Stimulated activated CD4-positive, alpha-beta T cell treated with anti-CD3 and anti-CD28 coated beads, Interleukin-15, amount 100 ng/mL, for 24 hours (primary cell): Measurements from ENCODE around the gene SLC22A23.

ENCODE experiments used
- DNase-seq: peaks from one replicate; pipeline ENCODE4 v3.0.0-alpha.2; 2020

SLC22A23 gene

GRCh38 chr6:3314621-3315467 lies 142.0 kb downstream of the SLC22A23 start:
- no peak for DNase-seq

- no peak for DNase-seq
These were observed 142.7 kb downstream of the SLC22A23 start for GRCh38 chr6:3314176-3314575.

GRCh38 chr6:3312604-3313231 lies 144.1 kb downstream of the SLC22A23 start:
- no peak for DNase-seq

GRCh38 chr6:3311826-3312225 lies 145.0 kb downstream of the SLC22A23 start:
- no peak for DNase-seq

- DNase-seq = no peak
These were observed 146.1 kb downstream of the SLC22A23 start for GRCh38 chr6:3310703-3311102.

- no peak for DNase-seq
These were observed 146.8 kb downstream of the SLC22A23 start for GRCh38 chr6:3310051-3310448.

- no peak for DNase-seq
These were observed 147.3 kb downstream of the SLC22A23 start for GRCh38 chr6:3309391-3310050.

GRCh38 chr6:3308106-3308505 lies 148.7 kb downstream of the SLC22A23 start:
- no peak for DNase-seq

GRCh38 chr6:3307436-3307835 lies 149.4 kb downstream of the SLC22A23 start:
- no peak for DNase-seq

- no peak for DNase-seq
These were observed 150.0 kb downstream of the SLC22A23 start for GRCh38 chr6:3306848-3307247.

- no peak for DNase-seq
These were observed 151.0 kb downstream of the SLC22A23 start for GRCh38 chr6:3305831-3306230.

GRCh38 chr6:3305216-3305565 lies 151.7 kb downstream of the SLC22A23 start:
- DNase-seq = no peak

- no peak for DNase-seq
These were observed 152.2 kb downstream of the SLC22A23 start for GRCh38 chr6:3304500-3305215.

GRCh38 chr6:3303795-3304411 lies 152.9 kb downstream of the SLC22A23 start:
- no peak for DNase-seq

- no peak for DNase-seq
These were observed 155.3 kb downstream of the SLC22A23 start for GRCh38 chr6:3301506-3301905.

GRCh38 chr6:3299221-3299620 lies 157.6 kb downstream of the SLC22A23 start:
- DNase-seq = no peak

- no peak for DNase-seq
These were observed 158.9 kb downstream of the SLC22A23 start for GRCh38 chr6:3297909-3298308.

- no peak for DNase-seq
These were observed 159.8 kb downstream of the SLC22A23 start for GRCh38 chr6:3297006-3297405.

- no peak for DNase-seq
These were observed 160.3 kb downstream of the SLC22A23 start for GRCh38 chr6:3296537-3296936.

- DNase-seq = no peak
These were observed 160.8 kb downstream of the SLC22A23 start for GRCh38 chr6:3296078-3296477.

GRCh38 chr6:3294921-3295871 lies 161.7 kb downstream of the SLC22A23 start:
- no peak for DNase-seq

- DNase-seq = no peak
These were observed 162.5 kb downstream of the SLC22A23 start for GRCh38 chr6:3294396-3294795.
